ENCODE results near the gene CLK1.

CLK1 gene

DNA sequence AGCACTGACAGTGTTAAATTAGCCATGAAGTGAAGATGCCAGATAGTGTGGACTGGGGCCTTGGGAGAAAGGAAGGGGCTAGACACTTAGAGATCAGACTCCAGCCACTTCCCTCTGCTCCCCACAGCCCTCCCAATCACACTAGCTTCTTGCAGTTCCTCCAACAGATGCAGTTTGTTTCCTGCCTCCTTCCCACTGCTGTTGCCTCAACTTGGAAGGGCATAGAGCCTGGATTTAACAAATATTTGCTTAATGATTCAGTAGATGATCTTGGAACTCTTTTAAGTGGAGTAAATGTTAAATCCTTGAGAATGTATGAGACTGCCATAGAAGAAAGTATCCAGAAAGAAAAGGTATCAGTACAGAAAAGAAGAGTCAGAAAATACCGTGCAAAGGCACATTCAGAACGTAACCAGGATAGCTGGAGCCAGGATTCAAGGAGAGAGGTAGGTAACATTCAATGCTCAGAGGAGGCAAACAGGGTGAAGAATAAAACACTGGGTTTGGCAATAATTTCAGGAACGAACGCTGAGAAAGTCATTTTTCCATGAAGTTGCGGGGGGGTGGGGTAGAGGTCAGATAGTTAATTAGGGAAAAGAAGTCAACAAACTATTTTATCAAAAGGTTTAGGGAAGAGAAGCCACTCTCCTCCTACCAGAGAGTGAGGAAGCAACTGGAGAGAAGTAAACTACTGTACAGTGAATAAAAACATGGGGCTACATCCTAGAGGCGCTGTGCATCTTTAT lies 54.0 kb downstream of the CLK1 start:
- DNase-seq = no peak

DNA sequence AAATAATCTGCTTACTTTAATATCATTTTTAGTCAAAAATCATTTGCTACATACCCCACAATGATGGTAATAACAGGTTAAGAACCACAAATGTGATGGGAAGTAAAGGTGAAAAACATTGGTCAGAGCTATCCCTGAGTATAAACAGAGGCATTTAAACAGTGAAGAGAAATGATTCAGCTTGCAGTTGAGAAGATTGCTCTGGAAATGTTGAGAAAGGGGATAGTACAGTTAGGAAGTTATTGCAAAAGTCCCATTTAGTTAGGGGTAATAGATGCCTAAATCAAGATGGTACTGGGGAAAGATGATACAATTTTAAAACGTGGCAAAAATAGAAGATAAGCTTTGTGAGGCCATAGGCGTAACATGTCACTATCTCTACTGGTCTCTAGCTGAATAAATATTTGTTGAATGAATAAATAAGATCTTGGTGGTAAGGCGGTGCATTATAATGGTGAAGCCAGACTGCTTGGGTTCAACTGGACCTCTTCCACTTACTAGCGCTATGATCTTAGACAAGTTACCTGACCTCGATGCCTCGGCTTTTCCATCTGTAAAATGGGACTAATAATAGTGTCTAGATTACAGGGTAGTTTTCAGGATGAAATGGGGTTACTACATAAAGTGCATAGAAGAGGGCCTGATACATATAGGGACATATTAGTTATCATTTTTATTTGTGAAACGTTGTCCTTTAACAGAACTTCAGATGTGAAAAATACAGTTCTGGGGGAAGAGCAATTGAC lies 54.8 kb downstream of the CLK1 start:
- DNase-seq = no peak

All from NCI-H146 (cell line).